CD14-positive monocyte (primary cell): ENCODE results near the gene HSDL1. TPM values are rescaled to one million over a fixed set of nuclear protein-coding genes. Genes with fewer than 3 reads are reported as not detected.

ENCODE experiments used
- DNase-seq, 3 donors: peaks; one replicate each; pipeline ENCODE4 v3.0.0-alpha.2; 2011 to 2022
- H2AFZ ChIP-seq: 2 replicates; pipeline ENCODE4 v1.6.0; 2012; ENCODE audit warnings: mild to moderate bottlenecking, low read depth, low read length, inconsistent platforms; ENCODE audit not compliant: insufficient read depth, poor library complexity, severe bottlenecking
- H3K27ac ChIP-seq, 2 donors: 1 replicate in 1 of 2; 2 replicates in 1 of 2; pipeline ENCODE4 v1.5.1; 2012 to 2013; ENCODE audit warnings: low read length in 2 of 2, control low read depth in 1 of 2, inconsistent platforms in 1 of 2, low read depth in 1 of 2, mild to moderate bottlenecking in 1 of 2
- H3K27me3 ChIP-seq, 2 donors: one replicate each; pipeline versions ENCODE4 v1.6.0 to v1.6.1; 2011 to 2013; ENCODE audit warnings: low read length in 2 of 2; ENCODE audit not compliant: control insufficient read depth in 2 of 2, insufficient read depth in 2 of 2
- H3K36me3 ChIP-seq, 2 donors: replicated peaks in 1 of 2; 1 replicate in 1 of 2; 2 replicates in 1 of 2; pipeline versions ENCODE4 v1.5.1 to v1.6.1; 2012 to 2013; ENCODE audit warnings: low read length in 2 of 2, control low read depth in 1 of 2, inconsistent platforms in 1 of 2, mild to moderate bottlenecking in 1 of 2; ENCODE audit not compliant: insufficient read depth in 2 of 2, control insufficient read depth in 1 of 2
- H3K4me1 ChIP-seq, 2 donors: 1 replicate in 1 of 2; 2 replicates in 1 of 2; pipeline versions ENCODE4 v1.5.1 to v1.6.1; 2012 to 2013; ENCODE audit warnings: low read length in 2 of 2, control low read depth in 1 of 2, inconsistent platforms in 1 of 2, mild to moderate bottlenecking in 1 of 2, moderate library complexity in 1 of 2; ENCODE audit not compliant: insufficient read depth in 2 of 2, control insufficient read depth in 1 of 2
- H3K4me2 ChIP-seq: replicated peaks from 2 replicates; pipeline ENCODE3; 2012; ENCODE audit warnings: low read length, moderate library complexity, mild to moderate bottlenecking; ENCODE audit not compliant: poor library complexity, severe bottlenecking; ENCODE audit errors: extremely low read depth
- H3K4me3 ChIP-seq, 3 experiments: fragments of 200-600 bp in 1 of 3; sonication (generic) in 1 of 3; replicated peaks in 1 of 3; 1 replicate in 2 of 3; 2 replicates in 1 of 3; pipeline ENCODE4 v1.5.1; 2011 to 2013; ENCODE audit warnings: low read length in 3 of 3, mild to moderate bottlenecking in 3 of 3, control low read depth in 2 of 3, low read depth in 2 of 3, inconsistent platforms in 1 of 3, moderate library complexity in 1 of 3
- H3K79me2 ChIP-seq: 2 replicates; pipeline ENCODE4 v1.6.0; 2012; ENCODE audit warnings: mild to moderate bottlenecking, control low read depth, inconsistent platforms, low read length, moderate library complexity; ENCODE audit not compliant: insufficient read depth
- H3K9ac ChIP-seq: 2 replicates; pipeline ENCODE4 v1.6.0; 2017; ENCODE audit warnings: low read length, mild to moderate bottlenecking; ENCODE audit not compliant: insufficient read depth, poor library complexity, severe bottlenecking
- H3K9me3 ChIP-seq, 2 donors: replicated peaks in 1 of 2; 1 replicate in 1 of 2; 2 replicates in 1 of 2; pipeline versions ENCODE4 v1.5.1 to v1.6.1; 2012 to 2013; ENCODE audit warnings: low read length in 2 of 2, control low read depth in 1 of 2; ENCODE audit not compliant: control insufficient read depth in 1 of 2, insufficient read depth in 1 of 2
- H4K20me1 ChIP-seq: 2 replicates; pipeline ENCODE4 v1.6.0; 2012; ENCODE audit warnings: mild to moderate bottlenecking, low read length, control low read depth, moderate library complexity; ENCODE audit not compliant: insufficient read depth
- H3K27ac Mint-ChIP-seq, 7 donors: one replicate each; pipeline ENCODE4 v1.8.0; 2020; ENCODE audit warnings: mild to moderate bottlenecking in 7 of 7, mixed read lengths in 7 of 7, moderate library complexity in 6 of 7, inconsistent platforms in 2 of 7
- H3K27me3 Mint-ChIP-seq, 3 donors: one replicate each; pipeline ENCODE4 v1.8.0; 2021 to 2022; ENCODE audit warnings: low read depth in 3 of 3, mild to moderate bottlenecking in 3 of 3, mixed read lengths in 3 of 3, moderate library complexity in 3 of 3, inconsistent platforms in 1 of 3
- H3K36me3 Mint-ChIP-seq, 2 donors: one replicate each; pipeline ENCODE4 v1.8.0; 2020; ENCODE audit warnings: mixed read lengths in 2 of 2, inconsistent platforms in 1 of 2, mild to moderate bottlenecking in 1 of 2
- H3K4me1 Mint-ChIP-seq: one replicate; pipeline ENCODE4 v1.8.0; 2020; ENCODE audit warnings: mild to moderate bottlenecking, mixed read lengths
- H3K4me3 Mint-ChIP-seq, 2 donors: one replicate each; pipeline ENCODE4 v1.8.0; 2020; ENCODE audit warnings: mild to moderate bottlenecking in 2 of 2, mixed read lengths in 2 of 2, moderate library complexity in 1 of 2
- H3K9me3 Mint-ChIP-seq, 7 donors: one replicate each; pipeline ENCODE4 v1.8.0; 2020 to 2022; ENCODE audit warnings: mixed read lengths in 7 of 7, mild to moderate bottlenecking in 6 of 7, moderate library complexity in 6 of 7, inconsistent platforms in 2 of 7
- CTCF ChIP-seq: fragments of 200-600 bp; IDR thresholded peaks from one replicate; pipeline ENCODE4 v1.8.0; 2022; ENCODE audit warnings: antibody characterized with exemption, mild to moderate bottlenecking
- WGBS: methylation state at CpG from one replicate; pipeline ENCODE4 v1.1.5; 2013; ENCODE audit warnings: missing lambda C conversion rate; ENCODE audit not compliant: insufficient coverage; 5-methylcytosine and 5-hydroxymethylcytosine counted together
- intact Hi-C, 2 donors: fragments of 100-400 bp; cut with micrococcal nuclease; formaldehyde crosslinking; loops; one replicate each; pipeline versions ENCODE4 v1.15.0 to v1.15.1; 2023
- polyA plus RNA-seq, 3 donors: library from polyadenylated mRNA; depleted of rRNA in 1 of 3; unstranded in 2 of 3; stranded (reverse) in 1 of 3; fragments of 300-500 nt in 2 of 3; fragments of >200 nt in 1 of 3; fragmentation: Illumina TruSeq in 2 of 3; gene quantifications; 1 replicate in 2 of 3; 2 replicates in 1 of 3; pipeline ENCODE4 v1.2.3, GENCODE V29; 2012 to 2021

The HSDL1 gene
- polyA plus RNA-seq, 3 donors, result 7.3 to 13.3 (median 8.0) TPM

- Histone ChIP-seq H3K4me3 (no peak overlapping the region), H3K27ac (no peak overlapping the region), H3K9me3 (no peaks in the 10 kb centered on the region), H3K4me1 (peaks cover 4% of the 10 kb centered on the region in 2 donors), H3K9ac (no peak overlapping the region), H4K20me1 (peaks cover 26% of the 10 kb centered on the region), H3K36me3 (peaks cover 63 to 97% of the 10 kb centered on the region in 2 donors), H3K4me2 (no peak overlapping the region), H3K27me3 (no peaks in the 10 kb centered on the region), H2AFZ (no peak overlapping the region), H3K79me2 (peaks cover 27% of the 10 kb centered on the region)
- WGBS, result 95% methylated on average over 6 of the region's 11 CpGs
- peaks cover 86 to 92% of the 10 kb centered on the region in 2 donors for H3K36me3 Mint-ChIP-seq
- peaks cover 7% of the 10 kb centered on the region for H3K4me1 Mint-ChIP-seq
- intact Hi-C loops, result no loop called here
- no peaks in the 10 kb centered on the region for H3K9me3 Mint-ChIP-seq
- DNase-seq, result no peak
- no peak for TF ChIP-seq CTCF
- no peak overlapping the region for H3K4me3 Mint-ChIP-seq
- no peaks in the 10 kb centered on the region for H3K27me3 Mint-ChIP-seq
- no peak overlapping the region for H3K27ac Mint-ChIP-seq
These were observed 69.6 kb downstream of the HSDL1 start for GRCh38 chr16:84075376-84075775.

- Histone ChIP-seq H3K9ac (no peak overlapping the region), H3K4me1 (peaks cover 10 to 11% of the 10 kb centered on the region in 2 donors), H3K27me3 (no peaks in the 10 kb centered on the region), H3K79me2 (peaks cover 24% of the 10 kb centered on the region), H3K36me3 (peaks cover 58 to 95% of the 10 kb centered on the region in 2 donors), H2AFZ (no peak overlapping the region), H4K20me1 (peaks cover 26% of the 10 kb centered on the region), H3K9me3 (no peaks in the 10 kb centered on the region), H3K4me2 (no peak overlapping the region), H3K4me3 (no peak overlapping the region), H3K27ac (no peak overlapping the region)
- Mint-ChIP-seq H3K4me1 (peaks cover 14% of the 10 kb centered on the region), H3K4me3 (no peak overlapping the region), H3K27me3 (no peaks in the 10 kb centered on the region), H3K9me3 (no peaks in the 10 kb centered on the region), H3K27ac (no peak overlapping the region), H3K36me3 (peaks cover 84 to 90% of the 10 kb centered on the region in 2 donors)
- no peak for TF ChIP-seq CTCF
- intact Hi-C loops, result no loop called here
- 100% methylated on average over 3 of the region's 3 CpGs for WGBS
- no peak for DNase-seq
These were observed 70.3 kb downstream of the HSDL1 start for GRCh38 chr16:84074721-84075120.

Other genes with a start within 250 kb of the HSDL1 start
- 1 to 10 TPM; 1.2 to 2.4 (median 1.3) TPM for gene MLYCD, start 246.1 kb downstream of the HSDL1 start, polyA plus RNA-seq
- gene OSGIN1, start 191.9 kb downstream of the HSDL1 start, polyA plus RNA-seq, result 1 to 10 TPM; 1.8 to 4.0 (median 2.0) TPM
- gene NECAB2, start 176.9 kb downstream of the HSDL1 start, polyA plus RNA-seq, result 1 to 10 TPM in 1 of 3 donors, under 1 TPM in 2; 0.33 to 1.4 (median 0.52) TPM
- not detected for gene SLC38A8, start 102.4 kb downstream of the HSDL1 start, polyA plus RNA-seq
- gene MBTPS1, start 28.2 kb downstream of the HSDL1 start, polyA plus RNA-seq, result 10 to 100 TPM; 26.4 to 73.8 (median 28.0) TPM
- 10 to 100 TPM in 1 of 3 donors, under 1 TPM in 1, not detected in 1; 0.23 to 14.6 TPM for gene DNAAF1, start 131 bp upstream of the HSDL1 start, polyA plus RNA-seq
- gene TAF1C, start 41.9 kb upstream of the HSDL1 start, polyA plus RNA-seq, result 100 to 1,000 TPM in 1 of 3 donors, 1 to 10 TPM in 2; 4.0 to 126 (median 4.5) TPM
- gene ADAD2, start 46.0 kb upstream of the HSDL1 start, polyA plus RNA-seq, result not detected
- gene KCNG4, start 94.8 kb upstream of the HSDL1 start, polyA plus RNA-seq, result not detected
- not detected for gene WFDC1, start 149.7 kb upstream of the HSDL1 start, polyA plus RNA-seq
- under 1 TPM in 1 of 3 donors, not detected in 2; 0.05 TPM for gene ATP2C2, start 223.4 kb upstream of the HSDL1 start, polyA plus RNA-seq